WERI-Rb-1 (cell line): ENCODE measurements around the gene LNP1.
"Not testable (repeated sequence)": the region's sequence is repeated elsewhere in the genome, so short reads cannot be mapped to it uniquely, and the experiment has no call there.

ENCODE experiments used
- DNase-seq: peaks from one replicate; pipeline ENCODE4 v3.0.0-alpha.2; 2020
- H3K27ac ChIP-seq: fragments of 250-450 bp; sonication (Bioruptor Pico); 2 replicates; pipeline ENCODE4 v1.5.1; 2020; ENCODE audit warnings: mild to moderate bottlenecking, moderate library complexity
- H3K27me3 ChIP-seq: fragments of 250-450 bp; sonication (Bioruptor Pico); 2 replicates; pipeline ENCODE4 v1.5.1; 2021; ENCODE audit warnings: mild to moderate bottlenecking, low read depth, moderate library complexity; ENCODE audit not compliant: insufficient read depth, severe bottlenecking
- H3K36me3 ChIP-seq: fragments of 250-450 bp; sonication (Bioruptor Pico); 2 replicates; pipeline ENCODE4 v1.5.1; 2020; ENCODE audit warnings: mild to moderate bottlenecking, moderate library complexity
- H3K4me3 ChIP-seq: 2 replicates; pipeline ENCODE4 v1.5.1; 2011; ENCODE audit warnings: low read depth, mild to moderate bottlenecking, control low read depth, low read length
- H3K9me3 ChIP-seq: fragments of 250-450 bp; sonication (Bioruptor Pico); 2 replicates; pipeline ENCODE4 v1.5.1; 2021; ENCODE audit warnings: mild to moderate bottlenecking, moderate library complexity; ENCODE audit not compliant: severe bottlenecking
- CTCF ChIP-seq: IDR thresholded peaks from 2 replicates; pipeline ENCODE4 v1.5.1; 2011; ENCODE audit warnings: low read depth, mild to moderate bottlenecking, control low read depth, inconsistent platforms, low read length

The LNP1 gene

GRCh38 chr3:100400780-100401673 lies at the start of gene LNP1, which contains the start of gene TOMM70:
Gene LNP1, plus strand, starts transcription at chr3:100401539. Its CDS starts 28,191 bp downstream, at chr3:100429730.
Gene TOMM70, minus strand, starts transcription at chr3:100401089. Its CDS starts 140 bp downstream, at chr3:100400949.
- Histone ChIP-seq H3K4me3 (peak within 1 kb of the TSS; percentile 93), H3K36me3 (peaks cover 7% of the 10 kb centered on the region; the same call in 1 of the 2 replicates), H3K9me3 (no peaks in the 10 kb centered on the region), H3K27me3 (no peaks in the 10 kb centered on the region), H3K27ac (peak within 1 kb of the TSS; percentile 92)
- DNase-seq, result peak; percentile 98
- no peak for TF ChIP-seq CTCF

- H3K9me3 ChIP-seq, H3K27ac ChIP-seq, H3K27me3 ChIP-seq, DNase-seq, H3K4me3 ChIP-seq: not testable (repeated sequence)
- H3K36me3 ChIP-seq, result peaks cover 80% of the 10 kb centered on the region
Observed at GRCh38 chr3:100351770-100352169, 49.6 kb upstream of the LNP1 start.

DNA sequence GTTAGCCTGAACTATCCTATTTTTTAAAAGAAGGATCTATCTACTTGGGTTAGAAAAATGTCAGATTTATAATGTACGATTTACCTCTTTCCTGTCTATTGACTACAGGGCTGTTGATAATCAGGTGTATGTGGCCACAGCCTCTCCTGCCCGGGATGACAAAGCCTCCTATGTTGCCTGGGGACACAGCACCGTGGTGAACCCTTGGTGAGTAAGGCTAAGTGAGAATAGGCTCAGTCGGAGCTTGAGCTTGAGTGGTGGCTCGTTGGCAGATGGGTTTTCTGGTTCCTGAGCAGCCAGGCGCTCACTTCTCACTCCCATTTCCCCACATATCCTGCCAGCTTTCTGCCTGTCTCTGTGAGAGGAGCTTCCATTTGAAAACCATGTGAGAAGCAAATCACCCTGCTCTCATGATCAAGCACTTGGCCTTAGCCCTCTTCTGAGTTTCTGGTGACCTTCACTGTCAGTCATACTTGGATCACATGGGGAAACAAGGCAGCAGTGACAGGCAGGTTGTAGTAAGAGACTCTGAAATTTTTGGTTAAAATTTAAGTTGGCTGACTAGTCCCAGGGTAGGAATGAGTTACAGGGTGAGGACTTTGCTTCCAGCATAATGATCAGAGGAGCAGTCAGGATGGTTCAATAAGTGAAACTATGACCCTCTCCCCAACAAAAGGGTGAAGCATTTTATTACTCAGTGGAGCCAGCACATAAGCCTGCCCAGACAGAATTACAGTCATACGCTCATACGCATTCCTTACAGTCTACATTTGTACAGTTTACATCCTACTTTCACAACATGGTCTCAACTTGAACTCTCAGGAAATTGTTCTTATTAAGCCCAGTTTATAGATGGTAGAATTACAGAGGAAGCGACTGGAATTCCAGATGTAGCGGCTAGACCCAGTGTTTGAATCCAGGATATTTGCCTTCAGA lies 48.8 kb upstream of the LNP1 start:
- no peak for TF ChIP-seq CTCF
- peaks cover 77% of the 10 kb centered on the region for H3K36me3 ChIP-seq

DNA sequence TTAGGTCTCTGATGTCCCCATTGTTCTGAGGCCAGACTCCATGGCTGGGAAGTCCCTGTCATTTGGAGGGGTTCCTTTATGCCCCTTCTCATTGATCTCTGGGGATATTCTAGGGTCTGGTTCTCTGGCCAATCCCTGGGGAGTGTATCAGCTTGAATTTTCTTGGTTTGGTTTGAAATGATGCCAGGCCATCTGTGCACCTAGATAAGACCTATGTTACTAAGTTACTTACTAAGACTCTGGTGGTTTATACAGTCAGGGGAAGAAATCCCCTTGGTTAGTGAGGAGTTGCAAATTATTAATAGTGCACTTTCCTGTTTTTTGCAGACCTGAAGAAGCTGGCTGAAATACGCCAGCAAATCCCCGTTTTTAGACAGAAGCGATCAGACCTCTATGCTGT lies 46.5 kb upstream of the LNP1 start:
- Histone ChIP-seq H3K4me3 (no peak overlapping the region), H3K27ac (no peak overlapping the region), H3K27me3 (no peaks in the 10 kb centered on the region), H3K9me3 (no peaks in the 10 kb centered on the region), H3K36me3 (peaks cover 62% of the 10 kb centered on the region)
- no peak for TF ChIP-seq CTCF
- DNase-seq, result no peak

More for the DNA sequence above, 48.8 kb upstream of the LNP1 start:
- no peak overlapping the region for H3K27ac ChIP-seq
- H3K4me3 ChIP-seq, result no peak overlapping the region
- DNase-seq, result no peak
- H3K9me3 ChIP-seq, result no peaks in the 10 kb centered on the region
- H3K27me3 ChIP-seq, result no peaks in the 10 kb centered on the region

DNA sequence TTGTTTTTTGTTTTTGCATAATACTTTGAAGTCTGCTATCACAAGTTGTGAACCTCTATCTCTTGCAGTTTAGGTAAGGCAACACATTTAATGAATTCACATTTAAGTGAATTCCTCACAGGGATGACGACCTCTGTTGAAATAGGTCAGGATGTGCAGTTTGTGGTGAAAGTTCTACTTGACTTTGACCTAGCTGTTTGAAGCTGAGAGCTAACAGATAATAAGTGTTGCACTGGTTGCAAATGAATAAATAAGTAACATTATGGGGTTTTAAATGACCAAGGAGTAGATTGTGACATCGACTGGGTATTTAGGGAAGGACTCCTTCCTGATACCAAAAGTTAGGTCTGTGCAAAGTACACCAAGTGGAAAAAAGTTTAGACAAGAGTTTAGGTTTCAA lies 42.9 kb upstream of the LNP1 start:
- H3K36me3 ChIP-seq, result peaks cover 49% of the 10 kb centered on the region
- H3K27ac ChIP-seq, result no peak overlapping the region
- no peaks in the 10 kb centered on the region for H3K9me3 ChIP-seq
- no peaks in the 10 kb centered on the region for H3K27me3 ChIP-seq
- no peak overlapping the region for H3K4me3 ChIP-seq
- DNase-seq, result no peak
- TF ChIP-seq CTCF, result no peak

- DNase-seq, result no peak
- Histone ChIP-seq H3K36me3 (peaks cover 51% of the 10 kb centered on the region), H3K27me3 (no peaks in the 10 kb centered on the region), H3K9me3 (no peaks in the 10 kb centered on the region), H3K27ac (no peak overlapping the region), H3K4me3 (no peak overlapping the region)
- no peak for TF ChIP-seq CTCF
Observed at GRCh38 chr3:100359035-100359434, 42.3 kb upstream of the LNP1 start.
